ENCODE results near the gene PTPRN2. TPM values are rescaled to one million over a fixed set of nuclear protein-coding genes. Genes with fewer than 3 reads are reported as not detected.

PTPRN2 gene
- total and polyA plus RNA-seq, 2 of the 8 experiments (the other 6 are each of a cell fraction or from before 2014, with no cell fraction given): 2.6 to 4.5 TPM

- no peak for TF ChIP-seq CHD7 (IDR thresholded peaks at IDR 0.05; ENCODE audit: insufficient replicate concordance, low read length)
- no peak for TF ChIP-seq POU5F1 (IDR thresholded peaks at IDR 0.05; ENCODE audit: low read depth, low read length)
- no peak for TF ChIP-seq KDM1A (IDR thresholded peaks at IDR 0.05; ENCODE audit: borderline replicate concordance, low read length)
Measured at GRCh38 chr7:158111906-158112570, 475.6 kb downstream of the PTPRN2 start (continued).

Measured in H1 (cell line).